Bronchial epithelial cell (primary cell): ENCODE data around the gene CRTAC1. TPM values are rescaled to one million over a fixed set of nuclear protein-coding genes. Genes with fewer than 3 reads are reported as not detected.

ENCODE experiments used
- DNase-seq: peaks from one replicate; pipeline ENCODE4 v3.0.0-alpha.2; 2010; ENCODE audit warnings: low read depth
- FAIRE-seq: peaks from 2 replicates; lab custom pipeline; 2011; peaks lifted over from hg19 to GRCh38; lab: Jason Lieb, UNC
- H3K27me3 ChIP-seq: 2 replicates; pipeline ENCODE4 v1.5.1; 2011; ENCODE audit warnings: low read length; ENCODE audit not compliant: control insufficient read depth, insufficient read depth
- H3K36me3 ChIP-seq: 2 replicates; pipeline ENCODE4 v1.5.1; 2011; ENCODE audit warnings: low read length; ENCODE audit not compliant: control insufficient read depth, insufficient read depth
- H3K4me3 ChIP-seq: 2 replicates; pipeline ENCODE4 v1.5.1; 2011; ENCODE audit warnings: mild to moderate bottlenecking, low read depth, low read length, control low read depth
- total RNA-seq: library from RNA; depleted of rRNA; stranded (reverse); fragments of >200 nt; gene quantifications from 2 replicates; pipeline ENCODE4 v1.2.1, GENCODE V29; 2014
- TF ChIP-seq, protein P1 (sequence below): IDR thresholded peaks from 2 replicates; pipeline ENCODE4 v1.5.1; 2011; ENCODE audit warnings: mild to moderate bottlenecking, moderate library complexity, low read length, control low read depth, inconsistent platforms; ENCODE audit not compliant: insufficient read depth, severe bottlenecking

The CRTAC1 gene
- total RNA-seq, 1 donor from 2014 or later = not detected

- no peaks in the 10 kb centered on the region for H3K36me3 ChIP-seq
- FAIRE-seq (no peak), DNase-seq (no peak)
- peaks cover 4% of the 10 kb centered on the region for H3K27me3 ChIP-seq
- TF ChIP-seq, protein P1, sequence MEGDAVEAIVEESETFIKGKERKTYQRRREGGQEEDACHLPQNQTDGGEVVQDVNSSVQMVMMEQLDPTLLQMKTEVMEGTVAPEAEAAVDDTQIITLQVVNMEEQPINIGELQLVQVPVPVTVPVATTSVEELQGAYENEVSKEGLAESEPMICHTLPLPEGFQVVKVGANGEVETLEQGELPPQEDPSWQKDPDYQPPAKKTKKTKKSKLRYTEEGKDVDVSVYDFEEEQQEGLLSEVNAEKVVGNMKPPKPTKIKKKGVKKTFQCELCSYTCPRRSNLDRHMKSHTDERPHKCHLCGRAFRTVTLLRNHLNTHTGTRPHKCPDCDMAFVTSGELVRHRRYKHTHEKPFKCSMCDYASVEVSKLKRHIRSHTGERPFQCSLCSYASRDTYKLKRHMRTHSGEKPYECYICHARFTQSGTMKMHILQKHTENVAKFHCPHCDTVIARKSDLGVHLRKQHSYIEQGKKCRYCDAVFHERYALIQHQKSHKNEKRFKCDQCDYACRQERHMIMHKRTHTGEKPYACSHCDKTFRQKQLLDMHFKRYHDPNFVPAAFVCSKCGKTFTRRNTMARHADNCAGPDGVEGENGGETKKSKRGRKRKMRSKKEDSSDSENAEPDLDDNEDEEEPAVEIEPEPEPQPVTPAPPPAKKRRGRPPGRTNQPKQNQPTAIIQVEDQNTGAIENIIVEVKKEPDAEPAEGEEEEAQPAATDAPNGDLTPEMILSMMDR = no peak
- no peak overlapping the region for H3K4me3 ChIP-seq
These were observed 155.0 kb downstream of the CRTAC1 start for GRCh38 chr10:97875391-97875790.

DNA sequence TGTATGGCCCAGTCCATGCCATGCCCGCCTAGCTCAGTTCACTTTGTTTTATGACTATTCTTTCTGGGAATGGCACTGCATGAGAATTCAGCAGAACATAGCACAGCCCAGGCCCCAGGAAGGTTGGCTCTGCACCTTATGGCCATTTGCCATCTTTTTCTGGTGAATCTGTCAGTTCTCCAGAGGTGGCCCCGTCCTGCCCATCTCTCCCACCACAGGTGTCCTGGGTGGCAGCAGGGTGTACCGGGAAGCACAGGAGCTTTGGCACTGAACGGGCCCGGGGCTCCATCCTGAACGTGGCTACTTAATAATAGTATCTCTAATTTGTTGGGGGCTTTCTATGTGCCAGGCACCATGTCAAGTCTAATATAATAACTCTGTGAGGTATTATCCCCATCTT, 156.1 kb downstream of the CRTAC1 start:
- DNase-seq (no peak), FAIRE-seq (no peak)
- peaks cover 4% of the 10 kb centered on the region for H3K27me3 ChIP-seq
- TF ChIP-seq, protein P1 = no peak
- H3K36me3 ChIP-seq = no peaks in the 10 kb centered on the region
- H3K4me3 ChIP-seq = no peak overlapping the region

DNA sequence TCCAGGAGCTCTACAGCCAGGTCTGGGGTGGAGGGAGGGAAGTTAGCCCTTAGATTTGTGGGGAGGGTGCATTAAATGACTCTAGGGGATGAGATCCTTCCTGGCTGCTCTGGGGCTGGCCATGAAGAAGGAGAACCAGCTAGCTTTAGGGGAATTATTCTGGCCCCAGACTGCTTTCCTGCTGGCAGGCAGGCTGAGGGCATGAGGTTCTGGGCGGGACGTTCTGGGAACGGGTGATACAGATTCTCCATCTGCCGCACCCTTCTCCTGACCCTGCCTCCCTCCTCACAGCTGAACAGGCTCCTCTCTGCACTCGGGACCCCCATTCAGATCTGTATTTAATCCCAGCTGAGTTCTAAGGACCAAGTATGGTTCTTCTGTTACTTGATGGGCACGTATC, 156.9 kb downstream of the CRTAC1 start:
- DNase-seq (no peak), FAIRE-seq (no peak)
- TF ChIP-seq, protein P1 = no peak
- Histone ChIP-seq H3K27me3 (peaks cover 4% of the 10 kb centered on the region), H3K4me3 (no peak overlapping the region), H3K36me3 (no peaks in the 10 kb centered on the region)

- TF ChIP-seq, protein P1 = no peak
- DNase-seq (no peak), FAIRE-seq (no peak)
- peaks cover 4% of the 10 kb centered on the region for H3K27me3 ChIP-seq
- no peak overlapping the region for H3K4me3 ChIP-seq
- no peaks in the 10 kb centered on the region for H3K36me3 ChIP-seq
These were observed 159.4 kb downstream of the CRTAC1 start for GRCh38 chr10:97870990-97871389.

DNA sequence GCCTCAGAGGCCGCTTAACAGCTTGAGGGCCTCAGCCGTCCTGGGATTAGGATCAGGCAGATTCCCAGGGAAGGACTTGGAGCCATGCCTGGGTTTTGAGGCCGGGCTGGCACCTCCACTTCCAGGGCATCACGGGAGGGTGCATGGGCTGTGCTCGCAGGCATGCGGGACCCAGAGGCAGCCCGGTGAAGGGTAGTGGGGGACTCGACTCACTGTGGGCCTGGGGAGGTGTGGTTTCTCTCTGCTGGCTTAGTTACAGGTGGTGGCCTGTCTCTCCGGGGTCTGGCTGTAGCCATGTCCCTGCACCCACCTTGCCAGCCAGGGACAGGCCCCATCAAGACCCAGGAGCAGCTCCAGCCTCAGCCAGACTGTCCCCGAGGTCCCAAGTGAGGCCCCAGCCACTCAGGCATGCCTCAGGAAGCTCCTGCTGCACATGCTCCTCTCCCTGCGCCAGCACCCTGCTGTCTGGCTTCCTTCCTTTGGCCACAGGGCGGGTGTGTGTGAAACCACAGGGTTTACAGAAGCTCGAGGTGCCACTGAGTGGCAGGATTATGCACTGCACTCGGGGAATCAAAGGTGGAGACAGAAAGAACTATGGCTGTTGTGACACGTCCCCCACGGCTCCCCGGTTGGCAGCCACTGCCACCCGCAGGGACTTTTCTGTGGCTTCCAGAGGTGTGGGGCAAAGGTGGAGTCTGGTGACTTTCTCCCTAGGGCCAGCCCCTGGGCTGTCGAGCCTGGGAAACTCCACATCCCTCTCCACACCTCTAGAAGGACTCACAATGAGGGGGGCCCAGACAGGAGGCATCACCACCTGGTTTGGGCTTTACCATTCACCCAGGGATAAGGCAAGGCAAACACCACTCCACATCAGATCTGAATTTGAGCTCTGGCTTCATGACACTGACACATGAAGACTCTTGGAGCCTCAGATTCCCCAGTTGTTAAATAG, 161.1 kb downstream of the CRTAC1 start:
- Histone ChIP-seq H3K4me3 (no peak overlapping the region), H3K27me3 (peaks cover 2% of the 10 kb centered on the region), H3K36me3 (no peaks in the 10 kb centered on the region)
- TF ChIP-seq, protein P1 = peak; percentile 89
- FAIRE-seq (peak; percentile 84), DNase-seq (peak; percentile 80)
